K562 (cell line): ENCODE measurements around the gene EVA1A. TPM values are rescaled to one million over a fixed set of nuclear protein-coding genes. Genes with fewer than 3 reads are reported as not detected.

Source experiments
- BCOR ChIP-seq: fragments of 450-650 bp; IDR thresholded peaks from 2 replicates; pipeline ENCODE4 v1.6.1; 2016
- CBX5 ChIP-seq: IDR thresholded peaks from 2 replicates; pipeline ENCODE4 v1.6.1; 2014; ENCODE audit warnings: low read depth, borderline replicate concordance
- ETV1 ChIP-seq: fragments of 450-650 bp; conservative IDR thresholded peaks from 2 replicates; pipeline ENCODE4 v1.6.1; 2016; ENCODE audit warnings: missing genetic modification characterization, control low read depth, low read depth, missing compliant biosample characterization
- GTF2F1 ChIP-seq: IDR thresholded peaks from 2 replicates; pipeline ENCODE4 v1.6.1; 2011; ENCODE audit warnings: low read depth, low read length, improper control_type of control experiment
- HDAC1 ChIP-seq, 2 experiments: fragments of 450-650 bp; IDR thresholded peaks; 2 replicates each; pipeline ENCODE4 v1.6.1; 2016 to 2017; ENCODE audit warnings: inconsistent platforms in 1 of 2, mild to moderate bottlenecking in 1 of 2, moderate library complexity in 1 of 2
- HMGN3 ChIP-seq: IDR thresholded peaks from 2 replicates; pipeline ENCODE4 v1.6.1; 2011; ENCODE audit warnings: borderline replicate concordance, low read depth, mild to moderate bottlenecking, mixed read lengths, low read length; ENCODE audit not compliant: insufficient read length; ENCODE audit errors: extremely low read depth
- MAFF ChIP-seq: IDR thresholded peaks from 2 replicates; pipeline ENCODE4 v1.6.1; 2012; ENCODE audit warnings: low read length, improper control_type of control experiment
- NFATC3 ChIP-seq: fragments of 450-650 bp; IDR thresholded peaks from 2 replicates; pipeline ENCODE4 v1.6.1; 2017; ENCODE audit warnings: mild to moderate bottlenecking
- SP2 ChIP-seq: IDR thresholded peaks from 2 replicates; pipeline ENCODE4 v1.6.1; 2011; ENCODE audit warnings: mild to moderate bottlenecking, low read depth, low read length, moderate library complexity; ENCODE audit not compliant: poor library complexity, severe bottlenecking; ENCODE audit errors: extremely low read depth
- ZBTB17 ChIP-seq: fragments of 450-650 bp; formaldehyde crosslinking; IDR thresholded peaks from 2 replicates; pipeline ENCODE4 v1.4.0; 2020; ENCODE audit warnings: mild to moderate bottlenecking
- polyA plus RNA-seq, 8 experiments: library from polyadenylated mRNA; depleted of rRNA in 4 of 8; stranded (reverse) in 5 of 8; unstranded in 3 of 8; fragments of >200 nt; fragmentation: Nextera tagmentation in 2 of 8; fragmentation: Illumina TruSeq in 1 of 8; extraction: Ambion mirVana in 2 of 8; extraction: Trizol in 1 of 8; gene quantifications; 2 replicates each; pipeline versions ENCODE4 v1.2.1 to v1.2.3, GENCODE V29; 2011 to 2014; ENCODE audit warnings: inconsistent platforms in 1 of 8, missing spikeins in 1 of 8
- total RNA-seq, 7 experiments: library from RNA; depleted of rRNA in 6 of 7; stranded (reverse); fragments of >200 nt in 6 of 7; fragmentation: Illumina TruSeq in 2 of 7; extraction: Trizol in 2 of 7; gene quantifications; 2 replicates each; pipeline versions ENCODE4 v1.2.1 to v1.2.3, GENCODE V29; 2011 to 2021; ENCODE audit warnings: low replicate concordance in 1 of 7
- TF ChIP-seq, protein P1 (sequence below), 2 experiments: IDR thresholded peaks; 2 replicates each; pipeline ENCODE4 v1.6.1; 2012; ENCODE audit warnings: improper control_type of control experiment in 2 of 2, low read depth in 2 of 2, low read length in 2 of 2, borderline replicate concordance in 1 of 2
- TF ChIP-seq, protein P2 (sequence below): fragments of 250-450 bp; sonication (Bioruptor Pico); IDR thresholded peaks from 2 replicates; pipeline ENCODE4 v1.5.0; 2021

The EVA1A gene
- total and polyA plus RNA-seq, 9 of the 15 experiments (the other 6 are each of a cell fraction or from before 2014, with no cell fraction given), result not detected

DNA sequence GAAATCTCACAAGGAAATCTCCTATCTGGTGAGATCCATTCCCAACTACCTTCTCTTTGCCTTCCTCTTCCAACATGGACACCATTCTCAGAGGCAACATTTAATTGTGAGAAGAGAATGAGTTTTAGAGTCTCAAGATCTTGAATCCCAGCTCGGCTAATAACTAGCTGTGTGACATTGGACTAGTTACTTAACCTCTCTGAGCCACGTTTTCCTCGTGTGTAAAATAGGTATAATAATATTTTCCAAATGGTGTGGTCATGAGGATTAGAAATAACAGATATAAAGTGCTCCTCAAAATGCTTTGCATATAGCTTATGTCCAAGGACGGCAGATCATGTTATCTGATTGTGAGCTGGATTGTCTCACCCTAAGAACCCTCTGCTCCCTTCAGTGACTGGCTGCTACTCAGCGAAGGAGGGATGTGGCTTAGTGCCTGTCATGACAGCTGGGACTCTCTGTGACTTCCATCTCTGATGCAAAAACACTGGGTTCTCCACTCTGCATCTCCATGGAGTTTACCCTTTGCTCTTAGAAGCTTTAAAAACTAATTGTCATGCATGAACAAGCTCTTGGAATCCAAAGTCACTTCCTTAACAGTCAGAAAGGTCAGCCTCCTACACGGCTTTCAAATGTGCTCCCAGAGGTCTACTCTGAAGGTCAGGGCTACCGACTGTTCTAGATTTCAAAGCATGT, 47.4 kb upstream of the EVA1A start (continued):
- TF ChIP-seq SP2, result no peak
- TF ChIP-seq ETV1 (tag), result no peak
- TF ChIP-seq, protein P1, sequence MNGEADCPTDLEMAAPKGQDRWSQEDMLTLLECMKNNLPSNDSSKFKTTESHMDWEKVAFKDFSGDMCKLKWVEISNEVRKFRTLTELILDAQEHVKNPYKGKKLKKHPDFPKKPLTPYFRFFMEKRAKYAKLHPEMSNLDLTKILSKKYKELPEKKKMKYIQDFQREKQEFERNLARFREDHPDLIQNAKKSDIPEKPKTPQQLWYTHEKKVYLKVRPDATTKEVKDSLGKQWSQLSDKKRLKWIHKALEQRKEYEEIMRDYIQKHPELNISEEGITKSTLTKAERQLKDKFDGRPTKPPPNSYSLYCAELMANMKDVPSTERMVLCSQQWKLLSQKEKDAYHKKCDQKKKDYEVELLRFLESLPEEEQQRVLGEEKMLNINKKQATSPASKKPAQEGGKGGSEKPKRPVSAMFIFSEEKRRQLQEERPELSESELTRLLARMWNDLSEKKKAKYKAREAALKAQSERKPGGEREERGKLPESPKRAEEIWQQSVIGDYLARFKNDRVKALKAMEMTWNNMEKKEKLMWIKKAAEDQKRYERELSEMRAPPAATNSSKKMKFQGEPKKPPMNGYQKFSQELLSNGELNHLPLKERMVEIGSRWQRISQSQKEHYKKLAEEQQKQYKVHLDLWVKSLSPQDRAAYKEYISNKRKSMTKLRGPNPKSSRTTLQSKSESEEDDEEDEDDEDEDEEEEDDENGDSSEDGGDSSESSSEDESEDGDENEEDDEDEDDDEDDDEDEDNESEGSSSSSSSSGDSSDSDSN (IDR thresholded peaks at IDR 0.05; ENCODE audit: borderline replicate concordance in 1 of 2, low read depth in 2 of 2, low read length in 2 of 2), result no peak
- no peak for TF ChIP-seq CBX5
- no peak for TF ChIP-seq GTF2F1
- TF ChIP-seq NFATC3, result no peak
- TF ChIP-seq BCOR, result peak; percentile 65
- no peak for TF ChIP-seq HMGN3
- TF ChIP-seq HDAC1 (IDR thresholded peaks at IDR 0.05), result no peak
- TF ChIP-seq, protein P2, sequence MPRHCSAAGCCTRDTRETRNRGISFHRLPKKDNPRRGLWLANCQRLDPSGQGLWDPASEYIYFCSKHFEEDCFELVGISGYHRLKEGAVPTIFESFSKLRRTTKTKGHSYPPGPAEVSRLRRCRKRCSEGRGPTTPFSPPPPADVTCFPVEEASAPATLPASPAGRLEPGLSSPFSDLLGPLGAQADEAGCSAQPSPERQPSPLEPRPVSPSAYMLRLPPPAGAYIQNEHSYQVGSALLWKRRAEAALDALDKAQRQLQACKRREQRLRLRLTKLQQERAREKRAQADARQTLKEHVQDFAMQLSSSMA, result no peak
- TF ChIP-seq ZBTB17 (CRISPR knock-in tag), result no peak
- no peak for TF ChIP-seq MAFF
